ENCODE results near the gene GFER. TPM values are rescaled to one million over a fixed set of nuclear protein-coding genes. Genes with fewer than 3 reads are reported as not detected.

Gene GFER
- total RNA-seq, 4 donors from 2014 or later: 13.4 to 20.2 (median 18.1) TPM

DNA sequence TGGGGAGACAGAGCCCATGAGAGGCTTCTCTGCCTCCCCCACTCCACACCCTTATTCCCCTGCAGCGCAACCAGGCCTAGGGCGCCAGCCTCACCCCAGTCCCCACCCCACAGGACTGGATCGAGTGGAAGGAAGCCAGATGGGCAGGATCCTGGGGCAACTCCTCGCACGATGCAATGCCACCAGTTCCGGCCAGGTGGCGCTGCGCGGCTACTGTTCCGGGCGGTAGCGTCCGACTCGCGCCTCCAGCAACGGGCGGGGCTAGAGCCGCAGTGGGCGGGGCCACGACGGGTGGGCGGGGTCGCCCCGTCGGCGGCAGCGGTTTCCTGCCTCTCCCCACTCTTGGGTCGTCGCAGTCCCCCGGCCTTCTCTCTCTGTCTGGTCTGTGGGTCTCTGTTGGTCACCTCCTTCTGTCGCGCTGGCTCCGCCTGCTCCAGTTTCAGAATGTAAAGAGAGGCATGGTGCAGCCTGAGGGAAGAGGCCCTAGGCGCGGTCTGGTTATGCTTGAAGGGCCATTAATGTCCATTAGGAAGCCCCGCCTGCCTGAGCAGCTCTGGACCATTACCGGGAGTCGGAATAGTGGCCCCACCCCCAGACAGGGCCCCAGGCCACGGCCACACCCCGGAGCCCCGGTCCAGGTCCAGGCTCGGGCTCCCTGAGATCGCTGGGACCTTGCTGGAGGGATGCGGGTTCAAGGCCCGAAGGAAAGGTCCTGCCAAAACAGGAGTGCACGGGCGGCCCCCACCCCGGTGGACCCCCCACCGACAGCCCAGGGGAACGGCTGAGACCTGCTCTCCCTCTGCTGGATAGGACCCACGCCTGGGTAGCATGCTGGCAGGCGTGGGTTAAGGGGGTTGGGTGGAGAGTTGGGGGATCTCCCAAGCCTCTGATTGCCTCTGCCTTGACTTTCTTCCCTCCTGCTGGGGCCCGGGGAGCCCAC lies 39.4 kb downstream of the GFER start:
- Histone ChIP-seq H3K4me1 (peaks cover 0 to 62% (median 28%) of the 10 kb centered on the region in 4 donors), H3K4me3 (peak overlapping the region; percentile 17 to 43 (median 36)), H3K9me3 (no peaks in the 10 kb centered on the region), H3K27ac (peak overlapping the region; percentile 31 to 81 (median 78)), H3K36me3 (no peaks in the 10 kb centered on the region), H3K27me3 (peaks cover 0 to 35% of the 10 kb centered on the region in 2 donors)
- peak; percentile 86 to 94 for DNase-seq (ENCODE audit: low spot score in 2 of 2)
- WGBS, 2 donors: 8 to 14% methylated on average over 24 to 32 of the region's 53 CpGs
- TF ChIP-seq POLR2A (IDR thresholded peaks at IDR 0.05) (peak in 1 of 2 donors; percentile 15), EP300 (IDR thresholded peaks at IDR 0.05) (peak; percentile 30 to 60)
- TF ChIP-seq, protein P1, sequence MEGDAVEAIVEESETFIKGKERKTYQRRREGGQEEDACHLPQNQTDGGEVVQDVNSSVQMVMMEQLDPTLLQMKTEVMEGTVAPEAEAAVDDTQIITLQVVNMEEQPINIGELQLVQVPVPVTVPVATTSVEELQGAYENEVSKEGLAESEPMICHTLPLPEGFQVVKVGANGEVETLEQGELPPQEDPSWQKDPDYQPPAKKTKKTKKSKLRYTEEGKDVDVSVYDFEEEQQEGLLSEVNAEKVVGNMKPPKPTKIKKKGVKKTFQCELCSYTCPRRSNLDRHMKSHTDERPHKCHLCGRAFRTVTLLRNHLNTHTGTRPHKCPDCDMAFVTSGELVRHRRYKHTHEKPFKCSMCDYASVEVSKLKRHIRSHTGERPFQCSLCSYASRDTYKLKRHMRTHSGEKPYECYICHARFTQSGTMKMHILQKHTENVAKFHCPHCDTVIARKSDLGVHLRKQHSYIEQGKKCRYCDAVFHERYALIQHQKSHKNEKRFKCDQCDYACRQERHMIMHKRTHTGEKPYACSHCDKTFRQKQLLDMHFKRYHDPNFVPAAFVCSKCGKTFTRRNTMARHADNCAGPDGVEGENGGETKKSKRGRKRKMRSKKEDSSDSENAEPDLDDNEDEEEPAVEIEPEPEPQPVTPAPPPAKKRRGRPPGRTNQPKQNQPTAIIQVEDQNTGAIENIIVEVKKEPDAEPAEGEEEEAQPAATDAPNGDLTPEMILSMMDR (IDR thresholded peaks at IDR 0.05): peak; percentile 98 to 99 (median 99)

DNA sequence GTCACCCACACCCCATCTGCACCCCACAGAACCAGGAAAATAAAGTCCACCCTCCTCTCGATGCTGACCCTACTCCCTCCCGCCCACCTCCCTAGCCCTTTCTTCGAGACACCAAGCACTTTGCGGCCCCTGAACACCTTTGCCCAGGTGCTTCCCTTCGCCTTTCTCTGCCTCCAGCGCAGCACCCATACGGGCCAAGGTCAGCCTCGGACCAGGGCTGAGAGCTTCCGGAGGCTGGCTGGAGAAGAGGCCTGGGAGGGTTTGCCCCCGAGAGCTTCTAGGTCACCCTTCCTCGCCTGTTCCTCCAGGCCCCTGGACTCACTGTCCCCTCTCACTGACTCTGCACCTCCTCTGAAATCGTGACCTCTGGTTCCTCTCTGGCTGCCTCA lies 40.0 kb downstream of the GFER start:
- DNase-seq (ENCODE audit: low spot score in 2 of 2): no peak
- Histone ChIP-seq H3K4me1 (peaks cover 0 to 69% (median 34%) of the 10 kb centered on the region in 4 donors), H3K9me3 (no peaks in the 10 kb centered on the region), H3K36me3 (no peaks in the 10 kb centered on the region), H3K27ac (peak overlapping the region in 2 of 4 donors; percentile 31 to 80), H3K4me3 (no peak overlapping the region), H3K27me3 (peaks cover 0 to 33% of the 10 kb centered on the region in 2 donors)
- WGBS, 2 donors: 90% methylated on average over 12 of the region's 12 CpGs
- TF ChIP-seq, protein P1 (IDR thresholded peaks at IDR 0.05): no peak
- TF ChIP-seq POLR2A (IDR thresholded peaks at IDR 0.05): no peak

DNA sequence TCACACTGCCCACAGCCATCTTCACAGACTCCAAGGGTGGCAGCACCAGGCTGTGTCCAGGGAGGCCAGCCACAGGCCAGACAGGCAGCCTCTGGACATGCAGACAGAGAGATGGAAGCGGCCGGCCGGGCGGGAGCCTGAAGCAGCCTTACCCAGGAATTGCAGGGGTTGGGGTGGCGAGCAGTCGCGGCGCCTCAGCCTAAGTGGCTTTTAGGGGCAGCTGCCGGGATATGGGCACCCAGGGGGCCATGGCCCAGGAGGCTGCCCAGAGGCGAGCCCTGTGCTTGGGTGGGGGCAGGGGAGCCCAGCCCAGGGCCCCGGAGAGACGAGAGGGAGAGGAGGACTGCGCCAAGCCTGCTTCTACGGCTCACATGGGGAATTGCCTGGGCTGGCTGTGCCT lies 41.3 kb downstream of the GFER start:
- WGBS, 2 donors: 89 to 94% methylated on average over 14 of the region's 14 CpGs
- Histone ChIP-seq H3K4me1 (peaks cover 0 to 70% (median 35%) of the 10 kb centered on the region in 4 donors), H3K27me3 (peaks cover 0 to 23% of the 10 kb centered on the region in 2 donors), H3K27ac (no peak overlapping the region), H3K9me3 (no peaks in the 10 kb centered on the region), H3K4me3 (no peak overlapping the region), H3K36me3 (peaks cover 0 to 6% (median 0%) of the 10 kb centered on the region in 3 donors)
- DNase-seq (ENCODE audit: low spot score in 2 of 2): no peak
- TF ChIP-seq POLR2A (IDR thresholded peaks at IDR 0.05): no peak
- TF ChIP-seq, protein P1 (IDR thresholded peaks at IDR 0.05): no peak
- TF ChIP-seq EP300 (IDR thresholded peaks at IDR 0.05): no peak

DNA sequence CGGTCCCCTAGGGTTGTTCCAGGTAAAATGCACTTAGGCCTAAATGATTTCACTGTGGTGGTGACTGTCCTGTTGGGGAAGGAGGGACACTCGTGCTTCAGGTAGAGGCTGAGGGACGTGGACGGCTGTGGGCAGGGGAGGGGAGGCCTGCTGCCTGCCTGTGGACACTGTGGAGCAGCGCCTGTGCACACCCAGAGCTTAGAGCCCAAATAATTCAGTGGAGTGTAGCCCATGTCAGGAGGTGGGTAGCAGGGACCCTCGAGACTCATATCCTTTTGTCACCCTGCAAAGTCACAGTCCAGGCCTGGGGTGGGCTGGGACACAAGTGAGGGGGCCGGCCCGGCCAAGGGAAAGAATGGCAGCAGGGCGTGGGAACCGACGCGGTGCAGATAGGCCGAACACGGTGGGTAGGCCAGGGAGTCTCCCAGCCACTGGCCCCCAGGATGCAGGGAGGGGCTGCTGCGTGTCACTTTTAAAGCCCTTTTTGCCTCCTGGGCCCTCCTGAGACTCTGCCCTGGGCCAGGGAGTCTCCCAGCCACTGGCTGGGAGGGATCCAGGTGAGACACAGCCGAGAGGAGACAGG lies 42.0 kb downstream of the GFER start:
- TF ChIP-seq POLR2A (IDR thresholded peaks at IDR 0.05) (no peak), EP300 (IDR thresholded peaks at IDR 0.05) (no peak)
- TF ChIP-seq, protein P1 (IDR thresholded peaks at IDR 0.05): no peak
- H3K4me3 ChIP-seq: peak overlapping the region in 2 of 4 donors; percentile 25 to 83
- 83 to 85% methylated on average over 15 to 16 of the region's 16 CpGs for WGBS, 2 donors
- peak overlapping the region in 2 of 4 donors; percentile 46 to 75 for H3K27ac ChIP-seq
- no peaks in the 10 kb centered on the region for H3K9me3 ChIP-seq
- DNase-seq (ENCODE audit: low spot score in 2 of 2): no peak
- H3K4me1 ChIP-seq: peaks cover 0 to 69% (median 33%) of the 10 kb centered on the region in 4 donors
- peaks cover 0 to 15% of the 10 kb centered on the region in 2 donors for H3K27me3 ChIP-seq
- peaks cover 0 to 6% (median 0%) of the 10 kb centered on the region in 3 donors for H3K36me3 ChIP-seq

All from tibial nerve (tissue), 4 donors.